WTC11 (cell line): Measurements from ENCODE around the gene ZNF827. TPM values are rescaled to one million over a fixed set of nuclear protein-coding genes. Genes with fewer than 3 reads are reported as not detected.

Source experiments
- ATAC-seq: fragments of 200-7000 bp; cut with Tn5 transposase; 2 replicates; pipeline ENCODE4 v1.10.0; 2021; ENCODE audit warnings: mild to moderate bottlenecking, moderate library complexity
- CTCF ChIA-PET: fragments of 300-600 bp; sonication (Branson Sonifier 250); formaldehyde crosslinking; loops from one replicate; lab custom pipeline; 2021; ENCODE audit warnings: antibody characterized with exemption; lab: Charles Lee
- POLR2A ChIA-PET: fragments of 350-600 bp; sonication (Branson Sonifier 250); formaldehyde crosslinking; loops from one replicate; lab custom pipeline; 2021; ENCODE audit warnings: antibody characterized with exemption; lab: Charles Lee
- DNase-seq: peaks from one replicate; pipeline ENCODE4 v3.0.0; 2021; ENCODE audit warnings: low spot score
- H3K27ac Mint-ChIP-seq: 2 replicates; pipeline ENCODE4 v1.8.0; 2021; ENCODE audit warnings: mixed read lengths
- H3K27me3 Mint-ChIP-seq: 2 replicates; pipeline ENCODE4 v1.8.0; 2021; ENCODE audit warnings: low read depth, mild to moderate bottlenecking, moderate library complexity, mixed read lengths
- H3K36me3 Mint-ChIP-seq: 2 replicates; pipeline ENCODE4 v1.8.0; 2021; ENCODE audit warnings: mixed read lengths
- H3K4me1 Mint-ChIP-seq: 2 replicates; pipeline ENCODE4 v1.8.0; 2022; ENCODE audit warnings: mixed read lengths
- H3K4me3 Mint-ChIP-seq: 2 replicates; pipeline ENCODE4 v1.8.0; 2021; ENCODE audit warnings: mild to moderate bottlenecking, moderate library complexity, mixed read lengths
- H3K9me3 Mint-ChIP-seq: 2 replicates; pipeline ENCODE4 v1.8.0; 2021; ENCODE audit warnings: mixed read lengths
- ATF1 ChIP-seq: sonication (generic); formaldehyde crosslinking; IDR thresholded peaks from 2 replicates; pipeline ENCODE4 v1.8.1; 2023; ENCODE audit warnings: mild to moderate bottlenecking, moderate library complexity, missing genetic modification reagents
- GABPB1 ChIP-seq: sonication (generic); formaldehyde crosslinking; IDR thresholded peaks from 2 replicates; pipeline ENCODE4 v1.8.1; 2023; ENCODE audit warnings: mild to moderate bottlenecking, missing genetic modification reagents
- MYBL2 ChIP-seq: sonication (generic); formaldehyde crosslinking; IDR thresholded peaks from 2 replicates; pipeline ENCODE4 v1.8.1; 2023; ENCODE audit warnings: mild to moderate bottlenecking, moderate library complexity, missing genetic modification reagents
- NFATC4 ChIP-seq: fragments of 250-450 bp; sonication (Bioruptor Pico); IDR thresholded peaks from 2 replicates; pipeline ENCODE4 v1.9.0; 2021; ENCODE audit warnings: mild to moderate bottlenecking
- NFE2L1 ChIP-seq: sonication (generic); formaldehyde crosslinking; IDR thresholded peaks from 2 replicates; pipeline ENCODE4 v1.8.1; 2023; ENCODE audit warnings: missing genetic modification reagents
- PRDM15 ChIP-seq: sonication (generic); formaldehyde crosslinking; IDR thresholded peaks from 2 replicates; pipeline ENCODE4 v1.8.0; 2022; ENCODE audit warnings: missing genetic modification reagents
- PRRX2 ChIP-seq: fragments of 250-450 bp; sonication (Bioruptor Pico); IDR thresholded peaks from 2 replicates; pipeline ENCODE4 v1.8.0; 2021; ENCODE audit warnings: mild to moderate bottlenecking
- RELA ChIP-seq: sonication (generic); formaldehyde crosslinking; IDR thresholded peaks from 2 replicates; pipeline ENCODE4 v1.8.1; 2022; ENCODE audit warnings: missing genetic modification reagents, mild to moderate bottlenecking, borderline replicate concordance
- RORB ChIP-seq: fragments of 250-450 bp; sonication (Bioruptor Pico); IDR thresholded peaks from 2 replicates; pipeline ENCODE4 v1.9.0; 2021; ENCODE audit warnings: mild to moderate bottlenecking
- SMAD3 ChIP-seq: sonication (generic); formaldehyde crosslinking; IDR thresholded peaks from 2 replicates; pipeline ENCODE4 v1.8.0; 2022; ENCODE audit warnings: missing genetic modification reagents, mild to moderate bottlenecking, borderline replicate concordance
- ZNF121 ChIP-seq: sonication (generic); formaldehyde crosslinking; IDR thresholded peaks from 2 replicates; pipeline ENCODE4 v1.8.0; 2023; ENCODE audit warnings: missing genetic modification reagents
- ZNF396 ChIP-seq: fragments of 250-450 bp; sonication (Bioruptor Pico); IDR thresholded peaks from 2 replicates; pipeline ENCODE4 v1.8.0; 2021; ENCODE audit warnings: mild to moderate bottlenecking, moderate library complexity, borderline replicate concordance
- ZNF416 ChIP-seq: fragments of 250-450 bp; sonication (Bioruptor Pico); IDR thresholded peaks from 2 replicates; pipeline ENCODE4 v1.9.0; 2021; ENCODE audit warnings: mild to moderate bottlenecking, inconsistent platforms
- ZNF423 ChIP-seq: fragments of 250-450 bp; sonication (Bioruptor Pico); IDR thresholded peaks from 2 replicates; pipeline ENCODE4 v2.1.2; 2022; ENCODE audit warnings: mild to moderate bottlenecking, moderate library complexity
- total RNA-seq: library from RNA; stranded (reverse); gene quantifications from 3 replicates; pipeline ENCODE4 v1.2.3, GENCODE V29; 2021
- TF ChIP-seq, protein P1 (sequence below): sonication (generic); formaldehyde crosslinking; IDR thresholded peaks from 2 replicates; pipeline ENCODE4 v1.8.1; 2022; ENCODE audit warnings: low read depth, missing genetic modification reagents, borderline replicate concordance
- TF ChIP-seq, protein P2 (sequence below): fragments of 200-600 bp; IDR thresholded peaks from 2 replicates; pipeline ENCODE4 v1.8.0; 2022; ENCODE audit warnings: antibody characterized with exemption
- TF ChIP-seq, protein P3 (sequence below): fragments of 250-450 bp; sonication (Bioruptor Pico); IDR thresholded peaks from 2 replicates; pipeline ENCODE4 v1.9.0; 2021; ENCODE audit warnings: mild to moderate bottlenecking
- TF ChIP-seq, protein P4 (sequence below): sonication (generic); formaldehyde crosslinking; IDR thresholded peaks from 2 replicates; pipeline ENCODE4 v1.8.1; 2023; ENCODE audit warnings: mild to moderate bottlenecking, missing genetic modification reagents

The ZNF827 gene
- total RNA-seq, 1 experiment from 2014 or later = 25.6 TPM

GRCh38 chr4:145928748-145929147 is 9.9 kb downstream of the ZNF827 start (continued):
- TF ChIP-seq, protein P1, sequence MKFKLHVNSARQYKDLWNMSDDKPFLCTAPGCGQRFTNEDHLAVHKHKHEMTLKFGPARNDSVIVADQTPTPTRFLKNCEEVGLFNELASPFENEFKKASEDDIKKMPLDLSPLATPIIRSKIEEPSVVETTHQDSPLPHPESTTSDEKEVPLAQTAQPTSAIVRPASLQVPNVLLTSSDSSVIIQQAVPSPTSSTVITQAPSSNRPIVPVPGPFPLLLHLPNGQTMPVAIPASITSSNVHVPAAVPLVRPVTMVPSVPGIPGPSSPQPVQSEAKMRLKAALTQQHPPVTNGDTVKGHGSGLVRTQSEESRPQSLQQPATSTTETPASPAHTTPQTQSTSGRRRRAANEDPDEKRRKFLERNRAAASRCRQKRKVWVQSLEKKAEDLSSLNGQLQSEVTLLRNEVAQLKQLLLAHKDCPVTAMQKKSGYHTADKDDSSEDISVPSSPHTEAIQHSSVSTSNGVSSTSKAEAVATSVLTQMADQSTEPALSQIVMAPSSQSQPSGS (CRISPR knock-in tag) = no peak
- TF ChIP-seq RORB (CRISPR knock-in tag) (no peak), GABPB1 (CRISPR knock-in tag) (no peak), NFATC4 (CRISPR knock-in tag) (no peak)

DNA sequence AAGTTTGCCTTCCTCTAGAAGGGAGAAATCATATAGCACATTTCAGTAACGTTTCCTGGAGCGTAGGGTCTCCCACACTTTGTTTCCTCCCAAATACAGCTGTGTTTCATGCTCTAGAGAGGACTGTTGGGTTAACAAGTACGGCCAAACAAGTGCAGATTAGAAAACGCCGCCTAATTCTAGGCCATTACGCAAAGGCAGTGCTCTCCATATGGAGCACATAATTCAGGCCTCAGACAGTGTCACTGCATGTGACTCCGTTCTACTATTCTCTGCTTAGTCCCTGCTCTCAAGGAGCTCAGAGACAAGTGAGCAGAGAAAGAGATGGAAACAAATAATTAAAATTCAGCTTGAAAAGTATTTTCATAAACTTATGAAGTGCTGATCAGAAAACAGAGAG is 11.6 kb downstream of the ZNF827 start:
- no peak overlapping the region for H3K27ac Mint-ChIP-seq
- POLR2A ChIA-PET = no interaction called here
- H3K36me3 Mint-ChIP-seq = peaks cover 25% of the 10 kb centered on the region
- H3K4me1 Mint-ChIP-seq = peaks cover 35% of the 10 kb centered on the region
- H3K9me3 Mint-ChIP-seq = peaks cover 18% of the 10 kb centered on the region
- DNase-seq (no peak), ATAC-seq (no peak)
- H3K27me3 Mint-ChIP-seq = no peaks in the 10 kb centered on the region
- TF ChIP-seq RELA (CRISPR knock-in tag) (no peak), PRRX2 (CRISPR knock-in tag) (no peak), ZNF423 (no peak), NFE2L1 (CRISPR knock-in tag) (no peak), SMAD3 (CRISPR knock-in tag) (no peak), MYBL2 (CRISPR knock-in tag) (no peak), PRDM15 (CRISPR knock-in tag) (no peak), ZNF416 (CRISPR knock-in tag) (no peak), ATF1 (CRISPR knock-in tag) (no peak), ZNF396 (CRISPR knock-in tag) (no peak), ZNF121 (CRISPR knock-in tag) (no peak)
- TF ChIP-seq, protein P2, sequence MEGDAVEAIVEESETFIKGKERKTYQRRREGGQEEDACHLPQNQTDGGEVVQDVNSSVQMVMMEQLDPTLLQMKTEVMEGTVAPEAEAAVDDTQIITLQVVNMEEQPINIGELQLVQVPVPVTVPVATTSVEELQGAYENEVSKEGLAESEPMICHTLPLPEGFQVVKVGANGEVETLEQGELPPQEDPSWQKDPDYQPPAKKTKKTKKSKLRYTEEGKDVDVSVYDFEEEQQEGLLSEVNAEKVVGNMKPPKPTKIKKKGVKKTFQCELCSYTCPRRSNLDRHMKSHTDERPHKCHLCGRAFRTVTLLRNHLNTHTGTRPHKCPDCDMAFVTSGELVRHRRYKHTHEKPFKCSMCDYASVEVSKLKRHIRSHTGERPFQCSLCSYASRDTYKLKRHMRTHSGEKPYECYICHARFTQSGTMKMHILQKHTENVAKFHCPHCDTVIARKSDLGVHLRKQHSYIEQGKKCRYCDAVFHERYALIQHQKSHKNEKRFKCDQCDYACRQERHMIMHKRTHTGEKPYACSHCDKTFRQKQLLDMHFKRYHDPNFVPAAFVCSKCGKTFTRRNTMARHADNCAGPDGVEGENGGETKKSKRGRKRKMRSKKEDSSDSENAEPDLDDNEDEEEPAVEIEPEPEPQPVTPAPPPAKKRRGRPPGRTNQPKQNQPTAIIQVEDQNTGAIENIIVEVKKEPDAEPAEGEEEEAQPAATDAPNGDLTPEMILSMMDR = no peak
- TF ChIP-seq, protein P3, sequence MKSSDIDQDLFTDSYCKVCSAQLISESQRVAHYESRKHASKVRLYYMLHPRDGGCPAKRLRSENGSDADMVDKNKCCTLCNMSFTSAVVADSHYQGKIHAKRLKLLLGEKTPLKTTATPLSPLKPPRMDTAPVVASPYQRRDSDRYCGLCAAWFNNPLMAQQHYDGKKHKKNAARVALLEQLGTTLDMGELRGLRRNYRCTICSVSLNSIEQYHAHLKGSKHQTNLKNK (CRISPR knock-in tag) = no peak
- TF ChIP-seq, protein P1 (CRISPR knock-in tag) = no peak
- TF ChIP-seq, protein P4, sequence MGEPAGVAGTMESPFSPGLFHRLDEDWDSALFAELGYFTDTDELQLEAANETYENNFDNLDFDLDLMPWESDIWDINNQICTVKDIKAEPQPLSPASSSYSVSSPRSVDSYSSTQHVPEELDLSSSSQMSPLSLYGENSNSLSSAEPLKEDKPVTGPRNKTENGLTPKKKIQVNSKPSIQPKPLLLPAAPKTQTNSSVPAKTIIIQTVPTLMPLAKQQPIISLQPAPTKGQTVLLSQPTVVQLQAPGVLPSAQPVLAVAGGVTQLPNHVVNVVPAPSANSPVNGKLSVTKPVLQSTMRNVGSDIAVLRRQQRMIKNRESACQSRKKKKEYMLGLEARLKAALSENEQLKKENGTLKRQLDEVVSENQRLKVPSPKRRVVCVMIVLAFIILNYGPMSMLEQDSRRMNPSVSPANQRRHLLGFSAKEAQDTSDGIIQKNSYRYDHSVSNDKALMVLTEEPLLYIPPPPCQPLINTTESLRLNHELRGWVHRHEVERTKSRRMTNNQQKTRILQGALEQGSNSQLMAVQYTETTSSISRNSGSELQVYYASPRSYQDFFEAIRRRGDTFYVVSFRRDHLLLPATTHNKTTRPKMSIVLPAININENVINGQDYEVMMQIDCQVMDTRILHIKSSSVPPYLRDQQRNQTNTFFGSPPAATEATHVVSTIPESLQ = no peak
- TF ChIP-seq, all 79 proteins: peak for 0
- H3K4me3 Mint-ChIP-seq = no peak overlapping the region
- CTCF ChIA-PET = interaction anchor here (0.5 to 2.2 kb wide), 2 partner anchors 10 to 39 kb away, joined by 7 read pairs; no protein-coding TSS in a partner anchor
